Measurements from ENCODE around the gene TM9SF2.

Gene TM9SF2

GRCh38 chr13:99572921-99573320 is 71.6 kb downstream of the TM9SF2 start:
- H3K4me3 ChIP-seq (replicated peaks in 1 of 2; ENCODE audit: low read depth in 2 of 2, low read length in 2 of 2), result no peak overlapping the region
- DNase-seq (ENCODE audit: low read depth in 2 of 2), result peak in 1 of 2 donors; percentile 32
- no peak for TF ChIP-seq CTCF (IDR thresholded peaks at IDR 0.05; ENCODE audit: low read depth, low read length)

GRCh38 chr13:99575376-99576120 is 74.3 kb downstream of the TM9SF2 start:
- H3K4me3 ChIP-seq (replicated peaks in 1 of 2; ENCODE audit: low read depth in 2 of 2, low read length in 2 of 2), result no peak overlapping the region
- DNase-seq (ENCODE audit: low read depth in 2 of 2), result no peak
- TF ChIP-seq CTCF (IDR thresholded peaks at IDR 0.05; ENCODE audit: low read depth, low read length), result no peak

GRCh38 chr13:99577934-99578917 is 77.0 kb downstream of the TM9SF2 start:
- peak; percentile 33 for TF ChIP-seq CTCF (IDR thresholded peaks at IDR 0.05; ENCODE audit: low read depth, low read length)
- H3K4me3 ChIP-seq (replicated peaks in 1 of 2; ENCODE audit: low read depth in 2 of 2, low read length in 2 of 2), result no peak overlapping the region
- DNase-seq (ENCODE audit: low read depth in 2 of 2), result peak; percentile 16 to 45

GRCh38 chr13:99580500-99581268 is 79.4 kb downstream of the TM9SF2 start:
- TF ChIP-seq CTCF (IDR thresholded peaks at IDR 0.05; ENCODE audit: low read depth, low read length), result no peak
- no peak for DNase-seq (ENCODE audit: low read depth in 2 of 2)
- H3K4me3 ChIP-seq (replicated peaks in 1 of 2; ENCODE audit: low read depth in 2 of 2, low read length in 2 of 2), result no peak overlapping the region

- no peak overlapping the region for H3K4me3 ChIP-seq (replicated peaks in 1 of 2; ENCODE audit: low read depth in 2 of 2, low read length in 2 of 2)
- DNase-seq (ENCODE audit: low read depth in 2 of 2), result no peak
- TF ChIP-seq CTCF (IDR thresholded peaks at IDR 0.05; ENCODE audit: low read depth, low read length), result no peak
These were observed 81.2 kb downstream of the TM9SF2 start for GRCh38 chr13:99582511-99582910.

- no peak overlapping the region for H3K4me3 ChIP-seq (replicated peaks in 1 of 2; ENCODE audit: low read depth in 2 of 2, low read length in 2 of 2)
- peak; percentile 10 to 49 for DNase-seq (ENCODE audit: low read depth in 2 of 2)
- TF ChIP-seq CTCF (IDR thresholded peaks at IDR 0.05; ENCODE audit: low read depth, low read length), result no peak
These were observed 84.3 kb downstream of the TM9SF2 start for GRCh38 chr13:99585609-99586008.

All from cardiac fibroblast (primary cell).